HG03139 (cell line): ENCODE data around the gene ZYX.

Experiments
- ATAC-seq: cut with Tn5 transposase; IDR thresholded peaks from one replicate; pipeline ENCODE4 v1.9.1; 2021; ENCODE audit not compliant: unreplicated experiment

The ZYX gene

GRCh38 chr7:143362131-143363015 is 18.8 kb upstream of the ZYX start, which contains the start of gene FAM131B:
FAM131B (minus strand) TSS chr7:143362713; CDS start chr7:143362603, 110 bp downstream.
- ATAC-seq = no peak

GRCh38 chr7:143363016-143363937 is 17.9 kb upstream of the ZYX start:
- no peak for ATAC-seq

- no peak for ATAC-seq
Measured at GRCh38 chr7:143367972-143368371, 13.2 kb upstream of the ZYX start.

GRCh38 chr7:143368387-143368786 is 12.8 kb upstream of the ZYX start:
- no peak for ATAC-seq

GRCh38 chr7:143369678-143370651 is 11.2 kb upstream of the ZYX start:
- no peak for ATAC-seq

GRCh38 chr7:143372070-143372469 is 9.1 kb upstream of the ZYX start:
- ATAC-seq = no peak

- ATAC-seq = no peak
Measured at GRCh38 chr7:143373255-143373794, 7.8 kb upstream of the ZYX start.

- ATAC-seq = no peak
Measured at GRCh38 chr7:143374561-143374960, 6.6 kb upstream of the ZYX start.

GRCh38 chr7:143375298-143376034 is 5.7 kb upstream of the ZYX start:
- no peak for ATAC-seq

GRCh38 chr7:143376396-143376795 is 4.7 kb upstream of the ZYX start:
- ATAC-seq = no peak

GRCh38 chr7:143379611-143380259 is 1.4 kb upstream of the ZYX start:
- no peak for ATAC-seq

- ATAC-seq = peak; percentile 45
Measured at GRCh38 chr7:143380260-143380645, 892 bp upstream of the ZYX start.

- peak; percentile 10 for ATAC-seq
Measured at GRCh38 chr7:143381427-143382125, 431 bp downstream of the ZYX start.

GRCh38 chr7:143382126-143382790 is 1.1 kb downstream of the ZYX start:
- ATAC-seq = no peak

- no peak for ATAC-seq
Measured at GRCh38 chr7:143382791-143383641, 1.9 kb downstream of the ZYX start.

- no peak for ATAC-seq
Measured at GRCh38 chr7:143383642-143383957, 2.5 kb downstream of the ZYX start.

- no peak for ATAC-seq
Measured at GRCh38 chr7:143384148-143384547, 3.0 kb downstream of the ZYX start.
